HG03571 (cell line): ENCODE results near the gene ZNF98.

Source experiments
- ATAC-seq: cut with Tn5 transposase; IDR thresholded peaks from one replicate; pipeline ENCODE4 v1.9.1; 2021; ENCODE audit not compliant: unreplicated experiment

The ZNF98 gene

GRCh38 chr19:22422211-22422610, at the start of gene ZNF98:
TSS of gene ZNF98 (minus strand) at chr19:22422346. CDS start at chr19:22422224, 122 bp downstream.
- no peak for ATAC-seq

- ATAC-seq, result no peak
Observed at GRCh38 chr19:22446605-22447004, 24.5 kb upstream of the ZNF98 start.

- ATAC-seq, result no peak
Observed at GRCh38 chr19:22438011-22438410, 15.9 kb upstream of the ZNF98 start.

GRCh38 chr19:22427960-22428913, 6.1 kb upstream of the ZNF98 start:
- ATAC-seq, result no peak

- ATAC-seq, result no peak
Observed at GRCh38 chr19:22427547-22427946, 5.4 kb upstream of the ZNF98 start.

GRCh38 chr19:22426901-22427300, 4.8 kb upstream of the ZNF98 start:
- ATAC-seq, result no peak

- ATAC-seq, result no peak
Observed at GRCh38 chr19:22421797-22422196, 349 bp downstream of the ZNF98 start.

- no peak for ATAC-seq
Observed at GRCh38 chr19:22354665-22355064, 67.5 kb downstream of the ZNF98 start.
